ENCODE results near the gene COG1. TPM values are rescaled to one million over a fixed set of nuclear protein-coding genes. Genes with fewer than 3 reads are reported as not detected.

COG1 gene
- total RNA-seq, 1 donor from 2014 or later, result 7.9 TPM

- H3K27me3 ChIP-seq (ENCODE audit: control insufficient read depth, insufficient read depth, low read length), result no peaks in the 10 kb centered on the region
- FAIRE-seq, result no peak
- no peak for TF ChIP-seq CTCF (IDR thresholded peaks at IDR 0.05; ENCODE audit: insufficient read depth, low read length, severe bottlenecking)
- H3K36me3 ChIP-seq (ENCODE audit: control insufficient read depth, insufficient read depth, low read length), result peaks cover 27% of the 10 kb centered on the region
- DNase-seq (ENCODE audit: low read depth), result no peak
- no peak overlapping the region for H3K4me3 ChIP-seq (ENCODE audit: low read depth, low read length)
Observed at GRCh38 chr17:73201215-73202069, 8.6 kb downstream of the COG1 start.

DNA sequence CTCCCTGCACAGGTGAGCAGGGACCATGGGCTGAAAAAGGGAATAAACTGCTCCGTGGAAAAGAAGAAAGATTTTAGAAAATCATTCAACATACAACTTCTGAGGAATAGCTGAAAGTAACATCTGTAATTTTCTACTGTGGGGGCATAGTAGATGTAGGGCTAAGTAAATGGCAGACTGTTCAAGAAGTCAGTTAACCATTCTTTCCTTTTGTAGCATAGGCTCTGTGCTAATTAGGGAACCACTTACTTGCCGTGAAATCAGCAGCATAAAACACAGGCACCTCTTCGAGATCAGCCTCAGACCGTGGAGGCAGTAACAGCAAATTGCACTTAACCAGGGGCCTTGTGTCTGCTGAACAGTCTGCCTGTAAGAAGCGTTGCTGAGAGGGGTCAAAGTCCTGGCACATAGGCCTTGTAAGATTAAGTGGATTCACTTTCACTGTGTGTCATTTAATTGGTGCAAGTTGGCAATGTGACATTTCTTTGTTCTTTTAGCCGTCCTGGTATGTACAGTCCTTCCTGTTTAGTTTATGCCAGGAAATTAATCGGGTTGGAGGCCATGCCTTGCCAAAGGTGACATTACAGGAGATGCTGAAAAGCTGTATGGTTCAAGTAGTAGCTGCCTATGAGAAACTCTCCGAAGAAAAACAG, 10.4 kb downstream of the COG1 start:
- Histone ChIP-seq H3K27me3 (ENCODE audit: control insufficient read depth, insufficient read depth, low read length) (no peaks in the 10 kb centered on the region), H3K4me3 (ENCODE audit: low read depth, low read length) (no peak overlapping the region), H3K36me3 (ENCODE audit: control insufficient read depth, insufficient read depth, low read length) (peaks cover 25% of the 10 kb centered on the region)
- FAIRE-seq, result no peak
- no peak for TF ChIP-seq CTCF (IDR thresholded peaks at IDR 0.05; ENCODE audit: insufficient read depth, low read length, severe bottlenecking)
- DNase-seq (ENCODE audit: low read depth), result no peak

DNA sequence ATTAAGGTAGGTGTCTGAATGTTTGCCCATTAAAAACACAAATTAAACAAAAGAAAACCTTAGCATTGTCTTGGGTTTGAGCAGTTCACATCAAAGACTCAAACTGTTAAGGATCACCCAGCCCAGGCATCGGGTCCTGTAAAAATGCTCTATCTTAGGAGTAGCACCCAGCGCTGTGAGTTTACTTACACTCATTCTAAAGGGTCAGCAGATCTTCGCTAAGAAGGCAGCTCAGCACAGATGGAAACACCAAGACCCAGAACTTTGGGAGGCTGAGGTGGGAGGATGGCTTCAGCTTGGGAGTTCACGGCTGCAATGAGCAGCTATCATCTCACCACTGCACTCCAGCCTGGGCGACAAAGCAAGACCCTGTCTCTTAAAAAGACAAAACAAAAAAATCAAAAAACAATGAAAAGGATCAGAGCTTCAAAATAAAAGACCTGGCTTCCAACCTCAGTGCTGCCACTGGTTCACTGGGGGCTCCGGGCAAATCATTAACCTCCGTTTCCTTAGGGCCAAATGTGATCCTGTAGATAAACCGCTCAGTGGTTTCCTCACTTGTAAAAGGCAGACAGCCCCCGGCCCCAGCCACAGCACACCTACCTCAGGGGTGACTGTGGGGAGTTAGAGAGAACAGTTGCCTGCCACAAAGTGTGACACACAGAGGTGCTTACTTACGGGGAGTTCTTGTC, 11.1 kb downstream of the COG1 start:
- TF ChIP-seq CTCF (IDR thresholded peaks at IDR 0.05; ENCODE audit: insufficient read depth, low read length, severe bottlenecking), result no peak
- H3K36me3 ChIP-seq (ENCODE audit: control insufficient read depth, insufficient read depth, low read length), result peaks cover 23% of the 10 kb centered on the region
- no peak for FAIRE-seq

GRCh38 chr17:73205459-73205961, 12.7 kb downstream of the COG1 start:
- no peak overlapping the region for H3K4me3 ChIP-seq (ENCODE audit: low read depth, low read length)
- H3K27me3 ChIP-seq (ENCODE audit: control insufficient read depth, insufficient read depth, low read length), result no peaks in the 10 kb centered on the region
- DNase-seq (ENCODE audit: low read depth), result no peak
- FAIRE-seq, result no peak
- peaks cover 22% of the 10 kb centered on the region for H3K36me3 ChIP-seq (ENCODE audit: control insufficient read depth, insufficient read depth, low read length)
- no peak for TF ChIP-seq CTCF (IDR thresholded peaks at IDR 0.05; ENCODE audit: insufficient read depth, low read length, severe bottlenecking)

More for the DNA sequence above, 11.1 kb downstream of the COG1 start:
- H3K4me3 ChIP-seq (ENCODE audit: low read depth, low read length), result no peak overlapping the region
- no peak for DNase-seq (ENCODE audit: low read depth)
- H3K27me3 ChIP-seq (ENCODE audit: control insufficient read depth, insufficient read depth, low read length), result no peaks in the 10 kb centered on the region

DNA sequence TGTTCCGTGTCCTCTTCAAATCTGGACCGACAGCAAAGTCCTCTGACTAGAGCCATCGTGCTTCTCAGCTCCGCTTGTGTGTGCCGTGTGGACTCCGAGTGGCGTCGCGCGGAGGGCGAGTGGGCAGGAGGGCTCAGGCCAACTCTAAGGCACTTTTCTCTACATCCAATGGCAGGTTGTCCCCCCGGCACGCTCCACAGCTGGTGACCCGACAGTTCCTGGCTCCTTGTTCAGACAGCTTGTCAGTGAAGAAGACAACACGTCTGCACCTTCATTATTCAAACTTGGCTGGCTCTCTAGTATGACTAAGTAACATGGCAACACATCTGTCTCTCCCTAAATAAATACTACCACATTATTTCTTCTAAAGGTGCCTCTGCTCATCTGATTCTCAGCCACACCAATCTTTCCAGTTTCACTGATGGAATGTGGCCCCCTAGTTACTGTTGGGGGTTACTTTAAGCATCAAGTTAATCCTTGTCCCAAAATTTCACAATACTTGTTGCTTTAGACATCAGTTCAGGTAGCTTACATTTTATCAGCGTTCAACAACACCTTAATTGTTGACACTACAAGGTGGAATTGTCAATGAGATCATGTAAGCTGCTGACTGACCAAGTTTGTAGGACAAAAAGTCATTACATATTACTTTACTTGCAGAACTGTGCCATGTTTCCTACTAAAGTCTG, 15.4 kb downstream of the COG1 start:
- Histone ChIP-seq H3K36me3 (ENCODE audit: control insufficient read depth, insufficient read depth, low read length) (peaks cover 16% of the 10 kb centered on the region), H3K27me3 (ENCODE audit: control insufficient read depth, insufficient read depth, low read length) (no peaks in the 10 kb centered on the region), H3K4me3 (ENCODE audit: low read depth, low read length) (no peak overlapping the region)
- DNase-seq (ENCODE audit: low read depth) (no peak), FAIRE-seq (no peak)
- no peak for TF ChIP-seq CTCF (IDR thresholded peaks at IDR 0.05; ENCODE audit: insufficient read depth, low read length, severe bottlenecking)
